Neuronal stem cell (in vitro differentiated cells): ENCODE data around the gene CDCA4.

Source experiments
- DNase-seq: peaks from one replicate; pipeline ENCODE4 v3.0.0-alpha.2; 2013; ENCODE audit warnings: low spot score
- H2AFZ ChIP-seq: one replicate; pipeline ENCODE4 v1.6.1; 2013; ENCODE audit warnings: mild to moderate bottlenecking, low read length, inconsistent platforms
- H2AK5ac ChIP-seq: 2 replicates; pipeline ENCODE4 v1.6.1; 2013; ENCODE audit warnings: low read depth, mild to moderate bottlenecking, inconsistent platforms, low read length, moderate library complexity, mixed read lengths
- H2BK120ac ChIP-seq: 2 replicates; pipeline ENCODE4 v1.6.1; 2013; ENCODE audit warnings: low read depth, mild to moderate bottlenecking, inconsistent platforms, low read length, moderate library complexity, mixed read lengths
- H2BK12ac ChIP-seq: one replicate; pipeline ENCODE4 v1.6.1; 2013; ENCODE audit warnings: low read length, inconsistent platforms
- H2BK15ac ChIP-seq: 2 replicates; pipeline ENCODE4 v1.6.1; 2013; ENCODE audit warnings: mild to moderate bottlenecking, low read length, inconsistent platforms, mixed read lengths
- H2BK5ac ChIP-seq: one replicate; pipeline ENCODE4 v1.6.1; 2013; ENCODE audit warnings: inconsistent platforms, mild to moderate bottlenecking, low read length, moderate library complexity
- H3K14ac ChIP-seq: one replicate; pipeline ENCODE4 v1.6.1; 2013; ENCODE audit warnings: low read length, inconsistent platforms
- H3K18ac ChIP-seq: 2 replicates; pipeline ENCODE4 v1.6.1; 2013; ENCODE audit warnings: low read length, inconsistent platforms
- H3K23ac ChIP-seq: 2 replicates; pipeline ENCODE4 v1.6.1; 2013; ENCODE audit warnings: low read depth, mild to moderate bottlenecking, mixed read lengths, low read length, inconsistent platforms; ENCODE audit not compliant: poor library complexity
- H3K27ac ChIP-seq: replicated peaks from 3 replicates; pipeline ENCODE4 v1.5.1; 2013; ENCODE audit warnings: low read length, inconsistent platforms
- H3K27me3 ChIP-seq, 3 experiments: 2 replicates each; pipeline ENCODE4 v1.6.1; 2013; ENCODE audit warnings: low read length in 3 of 3, mild to moderate bottlenecking in 2 of 3, inconsistent platforms in 1 of 3, low read depth in 1 of 3, mixed read lengths in 1 of 3, moderate library complexity in 1 of 3; ENCODE audit not compliant: control insufficient read depth in 3 of 3, insufficient read depth in 3 of 3
- H3K36me3 ChIP-seq, 2 donors: replicated peaks in 1 of 2; 2 replicates each; pipeline ENCODE4 v1.6.1; 2013; ENCODE audit warnings: low read length in 2 of 2; ENCODE audit not compliant: control insufficient read depth in 2 of 2, insufficient read depth in 2 of 2
- H3K4ac ChIP-seq: 2 replicates; pipeline ENCODE4 v1.6.1; 2013; ENCODE audit warnings: inconsistent platforms, mild to moderate bottlenecking, low read length, moderate library complexity
- H3K4me1 ChIP-seq, 2 donors: 1 replicate in 1 of 2; 2 replicates in 1 of 2; pipeline ENCODE4 v1.6.1; 2013; ENCODE audit warnings: low read length in 2 of 2, low read depth in 1 of 2; ENCODE audit not compliant: control insufficient read depth in 2 of 2, insufficient read depth in 1 of 2
- H3K4me2 ChIP-seq: one replicate; pipeline ENCODE4 v1.6.1; 2013; ENCODE audit warnings: mild to moderate bottlenecking, low read length, inconsistent platforms; ENCODE audit not compliant: insufficient read depth, poor library complexity, severe bottlenecking
- H3K4me3 ChIP-seq, 2 donors: 2 replicates each; pipeline ENCODE4 v1.5.1; 2013; ENCODE audit warnings: low read length in 2 of 2, mild to moderate bottlenecking in 2 of 2, inconsistent platforms in 1 of 2, moderate library complexity in 1 of 2
- H3K79me1 ChIP-seq: one replicate; pipeline ENCODE4 v1.6.1; 2013; ENCODE audit warnings: low read depth, mild to moderate bottlenecking, inconsistent platforms, low read length, moderate library complexity
- H3K9ac ChIP-seq: one replicate; pipeline ENCODE4 v1.6.1; 2013; ENCODE audit warnings: mild to moderate bottlenecking, low read depth, low read length, inconsistent platforms; ENCODE audit not compliant: poor library complexity
- H3K9me3 ChIP-seq, 2 donors: replicated peaks in 1 of 2; 2 replicates each; pipeline versions ENCODE3 to v1.6.1; 2013; ENCODE audit warnings: low read length in 2 of 2, mild to moderate bottlenecking in 2 of 2, inconsistent platforms in 1 of 2, low read depth in 1 of 2, mixed read lengths in 1 of 2, moderate library complexity in 1 of 2; ENCODE audit not compliant: control insufficient read depth in 2 of 2, insufficient read depth in 1 of 2
- H4K8ac ChIP-seq: one replicate; pipeline ENCODE4 v1.6.1; 2013; ENCODE audit warnings: low read depth, mild to moderate bottlenecking, inconsistent platforms, low read length, moderate library complexity
- H4K91ac ChIP-seq: one replicate; pipeline ENCODE4 v1.6.1; 2013; ENCODE audit warnings: low read length, low read depth, mild to moderate bottlenecking, inconsistent platforms; ENCODE audit not compliant: poor library complexity
- WGBS, 2 donors: extraction: QIAGEN DNeasy Blood & Tissue Kit; methylation state at CpG; one replicate each; pipeline ENCODE4 v1.1.7; 2013; ENCODE audit warnings: missing lambda C conversion rate in 2 of 2, mixed read lengths in 1 of 2; ENCODE audit not compliant: insufficient read length in 2 of 2, insufficient replicate concordance in 1 of 2; ENCODE audit errors: extremely low coverage in 2 of 2; 5-methylcytosine and 5-hydroxymethylcytosine counted together

The CDCA4 gene

GRCh38 chr14:105049753-105050550, 29.1 kb upstream of the CDCA4 start:
- WGBS, 2 donors = no CpG with 5 or more reads among the region's 25 CpGs

GRCh38 chr14:105047283-105048016, 26.6 kb upstream of the CDCA4 start:
- H3K4ac ChIP-seq = peak overlapping the region; percentile 11
- peak overlapping the region; percentile 20 for H3K23ac ChIP-seq
- no peak for DNase-seq
- peaks cover 3% of the 10 kb centered on the region for H3K79me1 ChIP-seq
- H2AK5ac ChIP-seq = peak overlapping the region; percentile 86
- H4K8ac ChIP-seq = peak overlapping the region; percentile 82
- peak overlapping the region; percentile 72 for H2BK120ac ChIP-seq
- H3K27me3 ChIP-seq = peaks cover 0 to 43% (median 3%) of the 10 kb centered on the region in 3 experiments
- H2AFZ ChIP-seq = no peak overlapping the region
- no peaks in the 10 kb centered on the region for H3K36me3 ChIP-seq
- peak overlapping the region; percentile 81 for H3K9ac ChIP-seq
- H2BK15ac ChIP-seq = peak overlapping the region; percentile 49
- no peak overlapping the region for H4K91ac ChIP-seq
- H2BK12ac ChIP-seq = peak overlapping the region; percentile 84
- H3K4me1 ChIP-seq = peaks cover 0 to 1% of the 10 kb centered on the region in 2 donors
- no CpG with 5 or more reads among the region's 24 CpGs for WGBS, 2 donors
- H2BK5ac ChIP-seq = peak overlapping the region; percentile 48
- no peak overlapping the region for H3K4me2 ChIP-seq
- peak overlapping the region in 1 of 2 donors; percentile 53 for H3K4me3 ChIP-seq
- peak overlapping the region; percentile 21 for H3K14ac ChIP-seq
- H3K9me3 ChIP-seq = peaks cover 0 to 2% of the 10 kb centered on the region in 2 donors
- H3K18ac ChIP-seq = peak overlapping the region; percentile 52
- no peak overlapping the region for H3K27ac ChIP-seq

More at GRCh38 chr14:105049753-105050550, 29.1 kb upstream of the CDCA4 start:
- H3K4me3 ChIP-seq = no peak overlapping the region
- no peak overlapping the region for H3K27ac ChIP-seq
- peak overlapping the region; percentile 58 for H2BK12ac ChIP-seq
- H3K9me3 ChIP-seq = peaks cover 0 to 2% of the 10 kb centered on the region in 2 donors
- H2BK5ac ChIP-seq = peak overlapping the region; percentile 60
- H2AK5ac ChIP-seq = peak overlapping the region; percentile 94
- peaks cover 3% of the 10 kb centered on the region for H3K79me1 ChIP-seq
- H2BK120ac ChIP-seq = no peak overlapping the region
- no peak for DNase-seq
- peak overlapping the region; percentile 60 for H3K9ac ChIP-seq
- H2BK15ac ChIP-seq = peak overlapping the region; percentile 21
- H3K4me2 ChIP-seq = no peak overlapping the region
- H3K4ac ChIP-seq = no peak overlapping the region
- peaks cover 0 to 36% (median under 1%) of the 10 kb centered on the region in 3 experiments for H3K27me3 ChIP-seq
- H4K91ac ChIP-seq = no peak overlapping the region
- H3K36me3 ChIP-seq = no peaks in the 10 kb centered on the region
- H3K4me1 ChIP-seq = peaks cover 0 to 1% of the 10 kb centered on the region in 2 donors
- H3K23ac ChIP-seq = peak overlapping the region; percentile 34
- no peak overlapping the region for H4K8ac ChIP-seq
- no peak overlapping the region for H2AFZ ChIP-seq
- H3K14ac ChIP-seq = peak overlapping the region; percentile 82
- H3K18ac ChIP-seq = no peak overlapping the region

- no peak overlapping the region for H3K27ac ChIP-seq
- no peak overlapping the region for H2BK5ac ChIP-seq
- H2BK15ac ChIP-seq = peak overlapping the region; percentile 91
- peak overlapping the region; percentile 81 for H3K9ac ChIP-seq
- H4K8ac ChIP-seq = peak overlapping the region; percentile 82
- DNase-seq = no peak
- H3K9me3 ChIP-seq = peaks cover 0 to 2% of the 10 kb centered on the region in 2 donors
- no peak overlapping the region for H4K91ac ChIP-seq
- no peak overlapping the region for H3K4ac ChIP-seq
- no peak overlapping the region for H3K4me2 ChIP-seq
- H3K36me3 ChIP-seq = no peaks in the 10 kb centered on the region
- H2AK5ac ChIP-seq = peak overlapping the region; percentile 86
- no peak overlapping the region for H2AFZ ChIP-seq
- H3K4me3 ChIP-seq = peak overlapping the region in 1 of 2 donors; percentile 53
- no peak overlapping the region for H3K14ac ChIP-seq
- peak overlapping the region; percentile 84 for H2BK12ac ChIP-seq
- H2BK120ac ChIP-seq = no peak overlapping the region
- H3K27me3 ChIP-seq = peaks cover 0 to 49% (median 3%) of the 10 kb centered on the region in 3 experiments
- peak overlapping the region; percentile 20 for H3K23ac ChIP-seq
- peaks cover 0 to 1% of the 10 kb centered on the region in 2 donors for H3K4me1 ChIP-seq
- no CpG with 5 or more reads among the region's 9 CpGs for WGBS, 2 donors
- H3K79me1 ChIP-seq = peaks cover 3% of the 10 kb centered on the region
- peak overlapping the region; percentile 48 for H3K18ac ChIP-seq
Measured at GRCh38 chr14:105046891-105047282, 26.0 kb upstream of the CDCA4 start.
